IPS DF 19.7 (cell line): ENCODE results near the gene PLK5.

ENCODE experiments used
- DNase-seq: peaks from one replicate; pipeline ENCODE4 v3.0.0-alpha.2; 2013; ENCODE audit warnings: low read depth, low spot score

PLK5 gene

GRCh38 chr19:1577090-1577928 lies 53.4 kb downstream of the PLK5 start:
- no peak for DNase-seq

- DNase-seq, result no peak
Measured at GRCh38 chr19:1577929-1578618, 54.2 kb downstream of the PLK5 start.

- DNase-seq, result no peak
Measured at GRCh38 chr19:1579222-1579621, 55.3 kb downstream of the PLK5 start.

- DNase-seq, result no peak
Measured at GRCh38 chr19:1580382-1580781, 56.5 kb downstream of the PLK5 start.

- no peak for DNase-seq
Measured at GRCh38 chr19:1580957-1581356, 57.1 kb downstream of the PLK5 start.

GRCh38 chr19:1582201-1582600 lies 58.3 kb downstream of the PLK5 start:
- no peak for DNase-seq

GRCh38 chr19:1584500-1585242 lies 60.8 kb downstream of the PLK5 start:
- DNase-seq, result no peak

- no peak for DNase-seq
Measured at GRCh38 chr19:1585243-1585580, 61.3 kb downstream of the PLK5 start.
